ENCODE results near the gene UQCC2.

UQCC2 gene

DNA sequence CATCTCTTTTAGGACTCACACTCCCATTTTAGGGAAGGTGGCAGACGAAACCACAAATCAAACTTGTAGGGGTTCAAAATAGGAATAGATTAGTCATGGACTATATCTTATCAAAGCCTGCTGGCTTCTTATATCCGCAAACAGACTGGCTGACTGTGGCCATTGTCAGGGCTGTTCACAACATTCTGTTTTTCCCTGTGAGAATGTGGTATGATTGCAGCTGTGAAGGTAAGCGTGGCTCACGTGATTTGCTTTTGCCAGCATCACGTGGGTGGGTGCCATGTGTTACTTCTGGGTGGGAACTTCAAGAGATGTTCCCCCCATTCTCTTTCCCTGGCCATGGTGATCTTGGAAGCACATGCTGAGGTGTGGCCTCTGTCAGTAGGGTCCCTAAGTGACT, 29.3 kb upstream of the UQCC2 start:
- Histone ChIP-seq H3K4me3 (ENCODE audit: low read length) (no peak overlapping the region), H3K27me3 (ENCODE audit: control insufficient read depth, insufficient read depth, low read length) (no peaks in the 10 kb centered on the region), H3K9ac (ENCODE audit: low read length) (no peak overlapping the region), H3K36me3 (ENCODE audit: control insufficient read depth, insufficient read depth, low read length) (no peaks in the 10 kb centered on the region), H3K4me1 (ENCODE audit: control insufficient read depth, insufficient read depth, low read length) (peaks cover 37% of the 10 kb centered on the region), H3K9me3 (ENCODE audit: control insufficient read depth, low read length) (no peaks in the 10 kb centered on the region)

DNA sequence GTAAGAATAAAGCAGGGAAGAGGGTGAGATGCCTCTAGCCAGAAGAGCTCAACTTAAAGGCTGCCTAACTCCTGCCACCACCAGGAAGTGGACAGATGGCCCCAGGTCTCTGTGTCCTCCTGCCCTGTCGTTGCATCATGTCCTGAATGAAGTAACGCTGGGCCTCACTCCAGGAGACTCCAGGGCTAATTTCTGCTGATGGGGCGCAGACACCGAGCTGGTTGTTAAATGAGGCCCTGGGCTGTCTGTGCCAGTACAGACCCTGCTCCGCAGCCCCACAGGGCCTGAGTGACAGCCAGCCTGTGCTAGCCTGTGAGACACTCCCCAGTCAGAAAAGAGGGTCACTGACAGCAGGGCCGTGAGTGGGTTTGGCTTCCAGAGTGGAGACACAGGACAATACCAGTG, 28.7 kb upstream of the UQCC2 start:
- Histone ChIP-seq H3K36me3 (ENCODE audit: control insufficient read depth, insufficient read depth, low read length) (no peaks in the 10 kb centered on the region), H3K9me3 (ENCODE audit: control insufficient read depth, low read length) (no peaks in the 10 kb centered on the region), H3K27me3 (ENCODE audit: control insufficient read depth, insufficient read depth, low read length) (no peaks in the 10 kb centered on the region), H3K4me3 (ENCODE audit: low read length) (no peak overlapping the region), H3K4me1 (ENCODE audit: control insufficient read depth, insufficient read depth, low read length) (peaks cover 37% of the 10 kb centered on the region), H3K9ac (ENCODE audit: low read length) (no peak overlapping the region)

DNA sequence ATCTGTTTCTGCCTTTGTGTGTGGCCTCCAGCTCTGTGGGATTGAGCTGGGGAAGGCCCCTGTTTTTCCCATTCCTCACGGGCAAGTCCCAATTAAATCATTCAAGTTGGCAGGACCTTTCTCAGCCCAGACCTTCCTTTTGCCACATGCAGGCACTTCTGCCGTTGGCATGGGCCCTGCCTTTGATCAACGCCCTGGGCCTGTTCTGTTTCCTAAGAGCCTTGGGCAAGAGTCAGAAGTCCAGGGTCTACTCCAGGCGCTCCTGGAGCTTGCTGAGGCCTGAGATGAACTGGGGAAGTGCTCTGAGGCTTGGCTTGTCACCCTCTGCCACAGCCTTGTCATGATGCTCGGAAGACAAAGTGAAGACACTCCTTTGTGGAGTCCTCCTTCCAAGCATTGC, 28.1 kb upstream of the UQCC2 start:
- Histone ChIP-seq H3K4me1 (ENCODE audit: control insufficient read depth, insufficient read depth, low read length) (peaks cover 36% of the 10 kb centered on the region), H3K9ac (ENCODE audit: low read length) (no peak overlapping the region)

DNA sequence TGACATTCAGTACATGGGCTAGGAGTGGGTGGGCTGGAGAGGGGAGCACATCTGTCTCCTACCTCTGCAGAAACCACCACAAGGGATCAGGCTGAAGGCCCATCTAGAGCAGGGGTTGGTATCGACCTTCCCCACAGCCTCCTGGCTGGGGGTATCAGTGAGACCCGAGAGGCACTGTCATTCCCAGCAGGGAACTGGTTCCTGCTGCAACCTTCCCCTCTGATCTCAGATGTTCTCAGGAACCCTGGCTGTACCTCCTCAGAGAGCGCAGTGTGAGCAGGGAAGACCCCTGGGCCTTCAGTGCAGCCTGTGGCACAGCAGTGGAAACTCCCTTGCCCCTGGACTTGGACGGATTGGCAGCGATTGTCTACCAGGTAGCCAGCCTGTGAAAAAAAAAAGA, 27.4 kb upstream of the UQCC2 start:
- no peak overlapping the region for H3K9ac ChIP-seq (ENCODE audit: low read length)
- no peak overlapping the region for H3K4me3 ChIP-seq (ENCODE audit: low read length)
- H3K36me3 ChIP-seq (ENCODE audit: control insufficient read depth, insufficient read depth, low read length), result no peaks in the 10 kb centered on the region
- H3K27me3 ChIP-seq (ENCODE audit: control insufficient read depth, insufficient read depth, low read length), result no peaks in the 10 kb centered on the region
- H3K4me1 ChIP-seq (ENCODE audit: control insufficient read depth, insufficient read depth, low read length), result peaks cover 29% of the 10 kb centered on the region
- H3K9me3 ChIP-seq (ENCODE audit: control insufficient read depth, low read length), result no peaks in the 10 kb centered on the region

More for the DNA sequence above, 28.1 kb upstream of the UQCC2 start:
- Histone ChIP-seq H3K4me3 (ENCODE audit: low read length) (no peak overlapping the region), H3K9me3 (ENCODE audit: control insufficient read depth, low read length) (no peaks in the 10 kb centered on the region), H3K27me3 (ENCODE audit: control insufficient read depth, insufficient read depth, low read length) (no peaks in the 10 kb centered on the region), H3K36me3 (ENCODE audit: control insufficient read depth, insufficient read depth, low read length) (no peaks in the 10 kb centered on the region)

DNA sequence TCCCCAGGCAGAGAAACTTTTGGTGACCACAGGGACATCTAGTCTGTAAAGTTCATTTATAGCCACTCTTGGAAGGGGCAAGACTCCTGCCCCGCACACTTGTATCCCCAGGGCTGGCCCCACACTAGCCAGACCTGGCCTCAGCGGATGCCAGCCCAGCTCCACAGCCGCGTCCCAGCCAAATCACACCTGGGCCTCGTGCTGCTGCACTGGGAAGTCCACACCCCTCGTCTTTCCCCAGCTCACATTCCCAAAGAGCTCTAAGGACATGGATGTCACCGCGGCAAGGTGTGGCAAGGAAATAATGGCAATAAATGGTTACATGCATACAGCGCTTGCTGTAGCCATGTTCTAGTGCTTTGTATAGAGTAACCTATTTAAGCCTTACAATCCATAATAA, 26.7 kb upstream of the UQCC2 start:
- Histone ChIP-seq H3K9me3 (ENCODE audit: control insufficient read depth, low read length) (no peaks in the 10 kb centered on the region), H3K4me3 (ENCODE audit: low read length) (no peak overlapping the region), H3K9ac (ENCODE audit: low read length) (no peak overlapping the region), H3K36me3 (ENCODE audit: control insufficient read depth, insufficient read depth, low read length) (no peaks in the 10 kb centered on the region), H3K4me1 (ENCODE audit: control insufficient read depth, insufficient read depth, low read length) (peaks cover 25% of the 10 kb centered on the region), H3K27me3 (ENCODE audit: control insufficient read depth, insufficient read depth, low read length) (no peaks in the 10 kb centered on the region)

DNA sequence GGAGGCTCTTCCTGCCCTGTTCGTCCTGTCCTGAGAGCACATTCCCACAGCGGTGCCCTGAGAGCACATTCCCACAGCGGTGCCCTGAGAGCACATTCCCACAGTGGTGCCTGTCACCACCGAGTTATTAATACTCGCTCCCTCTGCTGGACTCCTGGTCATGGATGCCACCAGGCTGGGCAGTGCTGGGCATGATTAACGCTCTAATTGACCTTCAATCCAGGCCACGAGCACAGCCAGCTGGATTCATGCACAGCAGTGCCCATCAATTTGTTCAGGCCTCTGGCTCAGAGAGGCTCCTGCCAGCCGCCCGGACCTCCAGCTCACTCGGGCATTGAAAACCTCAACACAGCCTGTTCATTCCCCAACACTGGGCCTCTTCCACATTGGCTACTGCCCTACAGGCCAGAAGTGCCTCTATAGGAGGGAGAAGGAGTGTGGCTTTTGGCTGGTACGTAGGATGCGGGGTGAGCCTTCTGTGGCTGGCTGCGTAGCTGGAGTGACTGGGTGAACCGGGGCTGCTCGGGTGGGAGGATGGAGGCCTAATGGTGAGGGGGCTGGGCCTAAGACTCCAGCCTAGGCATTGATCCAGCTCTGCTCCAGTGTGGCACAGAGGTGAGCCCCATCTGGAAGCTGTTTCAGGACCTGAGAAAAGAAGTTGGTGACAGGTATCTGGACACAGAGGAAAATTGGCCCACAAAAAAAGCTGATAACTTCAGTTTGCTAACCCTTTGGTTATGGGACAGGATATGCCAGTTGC, 25.9 kb upstream of the UQCC2 start:
- peaks cover 24% of the 10 kb centered on the region for H3K4me1 ChIP-seq (ENCODE audit: control insufficient read depth, insufficient read depth, low read length)
- H3K36me3 ChIP-seq (ENCODE audit: control insufficient read depth, insufficient read depth, low read length), result no peaks in the 10 kb centered on the region
- H3K4me3 ChIP-seq (ENCODE audit: low read length), result no peak overlapping the region
- H3K9ac ChIP-seq (ENCODE audit: low read length), result no peak overlapping the region
- H3K9me3 ChIP-seq (ENCODE audit: control insufficient read depth, low read length), result no peaks in the 10 kb centered on the region
- H3K27me3 ChIP-seq (ENCODE audit: control insufficient read depth, insufficient read depth, low read length), result no peaks in the 10 kb centered on the region

DNA sequence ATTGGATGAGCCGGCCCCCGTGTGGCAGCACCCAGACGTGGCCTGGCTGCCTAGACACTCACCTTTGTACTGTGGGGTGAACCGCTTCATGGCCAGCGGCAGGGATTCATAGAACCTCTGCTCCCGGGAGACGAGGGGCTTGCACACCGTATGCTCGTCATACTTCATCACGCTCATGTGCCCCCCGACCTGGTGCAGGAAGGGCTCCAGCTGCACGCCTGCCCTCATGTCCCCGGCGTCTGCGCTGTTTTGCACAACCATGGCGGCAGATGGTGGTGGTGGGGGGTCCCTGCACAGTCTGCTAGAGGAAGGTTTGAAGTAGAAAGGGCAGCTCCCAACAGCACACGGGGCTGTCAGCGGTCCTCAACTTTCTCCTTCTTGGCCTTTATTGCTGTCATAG, 23.7 kb upstream of the UQCC2 start:
- H3K4me1 ChIP-seq (ENCODE audit: control insufficient read depth, insufficient read depth, low read length), result peaks cover 6% of the 10 kb centered on the region

DNA sequence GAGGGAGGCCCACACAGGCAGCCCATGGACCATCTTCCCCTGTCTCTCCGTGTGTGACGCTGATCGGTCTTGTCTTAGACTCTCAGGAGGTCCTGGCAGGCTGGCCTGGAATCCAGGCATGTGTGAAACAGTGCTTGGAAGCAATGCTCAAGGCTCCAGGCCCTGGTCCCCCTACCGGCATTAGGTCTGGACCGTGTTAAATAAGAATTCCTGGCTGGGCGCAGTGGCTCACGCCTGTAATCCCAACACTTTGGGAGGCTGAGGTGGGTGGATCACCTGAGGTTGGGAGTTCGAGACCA, 22.2 kb upstream of the UQCC2 start:
- H3K4me3 ChIP-seq (ENCODE audit: low read length), result no peak overlapping the region
- no peaks in the 10 kb centered on the region for H3K36me3 ChIP-seq (ENCODE audit: control insufficient read depth, insufficient read depth, low read length)
- H3K27me3 ChIP-seq (ENCODE audit: control insufficient read depth, insufficient read depth, low read length), result no peaks in the 10 kb centered on the region
- no peak overlapping the region for H3K9ac ChIP-seq (ENCODE audit: low read length)
- no peaks in the 10 kb centered on the region for H3K4me1 ChIP-seq (ENCODE audit: control insufficient read depth, insufficient read depth, low read length)
- H3K9me3 ChIP-seq (ENCODE audit: control insufficient read depth, low read length), result no peaks in the 10 kb centered on the region

More for the DNA sequence above, 23.7 kb upstream of the UQCC2 start:
- no peaks in the 10 kb centered on the region for H3K27me3 ChIP-seq (ENCODE audit: control insufficient read depth, insufficient read depth, low read length)
- H3K9ac ChIP-seq (ENCODE audit: low read length), result no peak overlapping the region
- no peaks in the 10 kb centered on the region for H3K9me3 ChIP-seq (ENCODE audit: control insufficient read depth, low read length)
- no peak overlapping the region for H3K4me3 ChIP-seq (ENCODE audit: low read length)
- H3K36me3 ChIP-seq (ENCODE audit: control insufficient read depth, insufficient read depth, low read length), result no peaks in the 10 kb centered on the region

DNA sequence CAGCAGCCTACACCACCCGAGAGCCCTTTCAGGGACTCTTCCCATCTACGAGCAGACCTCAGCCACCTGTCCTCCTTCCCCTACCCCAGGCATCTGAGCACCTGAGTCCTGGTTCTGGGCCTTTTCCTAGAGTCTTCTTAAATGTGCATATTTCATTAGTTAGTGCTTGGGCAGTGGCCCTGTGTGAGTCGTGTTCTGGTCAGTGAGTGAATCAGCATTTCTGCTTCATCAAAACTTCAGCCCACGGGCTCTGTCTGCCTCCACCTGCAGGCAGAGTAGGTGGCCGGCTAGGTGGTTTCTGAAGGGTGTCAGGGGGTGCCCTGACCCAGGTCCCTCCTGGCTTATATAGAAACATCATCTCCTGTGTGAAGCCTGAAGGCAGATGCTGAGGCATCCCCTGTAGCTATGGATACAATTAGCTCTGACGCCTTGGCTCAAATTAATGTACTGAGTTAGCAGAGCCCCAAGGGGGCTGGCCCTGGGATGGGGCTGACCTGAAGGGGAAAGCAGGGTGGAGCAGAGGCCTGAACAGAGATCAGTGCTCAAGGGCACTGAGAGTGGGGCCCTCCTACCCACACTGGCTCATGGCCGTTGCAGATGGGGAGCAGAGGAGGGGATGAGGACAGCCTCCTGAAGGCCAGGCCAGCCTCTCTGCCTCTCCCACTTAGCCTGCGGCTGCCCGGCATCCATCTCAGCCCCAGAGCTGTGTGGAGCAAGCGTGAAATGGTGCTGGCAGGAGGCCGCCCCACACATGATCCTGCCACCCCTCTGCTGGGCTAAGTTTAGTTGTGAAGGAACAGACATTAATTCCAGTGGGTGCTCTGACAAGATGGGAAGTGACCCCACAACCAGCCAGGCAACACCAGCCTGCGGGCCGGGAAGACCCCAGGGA, 21.6 kb upstream of the UQCC2 start:
- Histone ChIP-seq H3K9ac (ENCODE audit: low read length) (no peak overlapping the region), H3K9me3 (ENCODE audit: control insufficient read depth, low read length) (no peaks in the 10 kb centered on the region), H3K4me3 (ENCODE audit: low read length) (no peak overlapping the region), H3K36me3 (ENCODE audit: control insufficient read depth, insufficient read depth, low read length) (no peaks in the 10 kb centered on the region), H3K4me1 (ENCODE audit: control insufficient read depth, insufficient read depth, low read length) (no peaks in the 10 kb centered on the region), H3K27me3 (ENCODE audit: control insufficient read depth, insufficient read depth, low read length) (no peaks in the 10 kb centered on the region)

DNA sequence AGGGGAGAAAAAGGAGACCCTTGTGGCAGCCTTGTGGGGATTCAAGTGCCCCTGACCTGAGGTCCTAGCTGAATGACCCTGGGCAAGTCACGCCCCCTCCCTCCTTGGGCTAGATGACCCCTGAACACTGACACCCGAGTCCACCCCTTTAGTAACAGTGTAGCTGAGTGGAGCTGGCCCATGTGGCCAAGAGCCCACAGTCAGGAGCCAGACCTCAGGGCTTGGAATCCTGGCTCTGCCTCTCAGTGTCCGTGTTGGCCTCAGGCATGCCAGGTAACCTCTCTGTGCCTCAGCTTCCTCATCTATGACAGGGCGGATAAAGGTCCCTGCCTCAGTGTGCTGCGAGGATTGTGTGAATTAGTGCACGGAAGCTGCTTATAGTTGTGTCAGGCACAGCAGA, 20.9 kb upstream of the UQCC2 start:
- Histone ChIP-seq H3K4me3 (ENCODE audit: low read length) (no peak overlapping the region), H3K36me3 (ENCODE audit: control insufficient read depth, insufficient read depth, low read length) (no peaks in the 10 kb centered on the region)

DNA sequence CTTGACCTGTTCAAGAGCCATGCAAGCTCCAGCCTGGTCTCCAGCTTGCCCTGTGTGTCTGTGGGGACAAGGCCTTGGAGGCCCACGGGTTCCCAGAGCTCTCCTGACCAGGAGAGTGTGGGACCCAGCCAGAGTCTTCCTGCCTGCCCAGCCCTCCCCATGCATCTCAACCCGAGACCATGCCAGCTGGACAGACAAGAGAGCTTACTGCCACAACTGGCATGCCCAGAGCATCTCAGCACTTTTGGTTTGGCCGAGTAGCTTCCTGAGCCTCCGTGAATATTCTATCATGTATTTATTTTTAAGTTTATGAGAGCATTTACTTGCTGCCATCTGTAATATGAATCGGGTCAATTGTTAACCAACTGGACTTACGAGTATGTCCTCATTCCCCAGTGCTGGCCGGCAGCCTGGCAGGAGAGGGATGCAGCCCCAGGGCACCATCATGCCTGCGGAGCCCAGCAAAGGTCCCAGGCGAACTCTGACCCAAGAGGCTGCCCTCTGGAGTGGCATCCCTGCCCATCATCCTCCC, 20.3 kb upstream of the UQCC2 start:
- Histone ChIP-seq H3K4me3 (ENCODE audit: low read length) (no peak overlapping the region), H3K4me1 (ENCODE audit: control insufficient read depth, insufficient read depth, low read length) (no peaks in the 10 kb centered on the region), H3K9ac (ENCODE audit: low read length) (no peak overlapping the region), H3K36me3 (ENCODE audit: control insufficient read depth, insufficient read depth, low read length) (no peaks in the 10 kb centered on the region), H3K27me3 (ENCODE audit: control insufficient read depth, insufficient read depth, low read length) (no peaks in the 10 kb centered on the region), H3K9me3 (ENCODE audit: control insufficient read depth, low read length) (no peaks in the 10 kb centered on the region)

More for the DNA sequence above, 20.9 kb upstream of the UQCC2 start:
- H3K4me1 ChIP-seq (ENCODE audit: control insufficient read depth, insufficient read depth, low read length), result no peaks in the 10 kb centered on the region
- H3K9ac ChIP-seq (ENCODE audit: low read length), result no peak overlapping the region
- H3K27me3 ChIP-seq (ENCODE audit: control insufficient read depth, insufficient read depth, low read length), result no peaks in the 10 kb centered on the region
- no peaks in the 10 kb centered on the region for H3K9me3 ChIP-seq (ENCODE audit: control insufficient read depth, low read length)

DNA sequence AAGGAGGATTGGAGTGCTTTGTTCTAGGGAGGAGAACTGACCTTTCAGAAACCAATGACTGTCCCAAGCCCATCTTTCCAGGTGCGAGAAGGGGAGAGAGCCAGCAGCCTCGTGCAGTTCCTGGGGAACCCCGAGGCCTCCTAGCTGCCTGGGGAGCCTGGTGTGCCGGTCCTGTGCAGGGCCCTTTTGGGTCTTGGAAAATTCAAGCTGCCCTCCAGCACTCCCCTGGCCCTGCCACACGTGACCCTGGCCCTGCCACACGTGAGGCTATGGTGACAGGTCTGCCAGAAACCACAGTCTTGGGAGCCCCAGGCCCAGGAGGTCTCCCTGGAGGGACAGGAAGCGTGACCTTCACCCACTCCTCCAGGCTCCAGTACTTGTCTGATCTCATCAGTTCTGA, 19.5 kb upstream of the UQCC2 start:
- Histone ChIP-seq H3K4me1 (ENCODE audit: control insufficient read depth, insufficient read depth, low read length) (no peaks in the 10 kb centered on the region), H3K9ac (ENCODE audit: low read length) (no peak overlapping the region), H3K9me3 (ENCODE audit: control insufficient read depth, low read length) (no peaks in the 10 kb centered on the region), H3K36me3 (ENCODE audit: control insufficient read depth, insufficient read depth, low read length) (no peaks in the 10 kb centered on the region), H3K4me3 (ENCODE audit: low read length) (no peak overlapping the region), H3K27me3 (ENCODE audit: control insufficient read depth, insufficient read depth, low read length) (no peaks in the 10 kb centered on the region)

All from mucosa of stomach (tissue), 1 donor.